WTC11 (cell line): ENCODE measurements around the gene CCDC88A. TPM values are rescaled to one million over a fixed set of nuclear protein-coding genes. Genes with fewer than 3 reads are reported as not detected.

Source experiments
- ATAC-seq: fragments of 200-7000 bp; cut with Tn5 transposase; 2 replicates; pipeline ENCODE4 v1.10.0; 2021; ENCODE audit warnings: mild to moderate bottlenecking, moderate library complexity
- CTCF ChIA-PET: fragments of 300-600 bp; sonication (Branson Sonifier 250); formaldehyde crosslinking; loops from one replicate; lab custom pipeline; 2021; ENCODE audit warnings: antibody characterized with exemption; lab: Charles Lee
- POLR2A ChIA-PET: fragments of 350-600 bp; sonication (Branson Sonifier 250); formaldehyde crosslinking; loops from one replicate; lab custom pipeline; 2021; ENCODE audit warnings: antibody characterized with exemption; lab: Charles Lee
- DNase-seq: peaks from one replicate; pipeline ENCODE4 v3.0.0; 2021; ENCODE audit warnings: low spot score
- H3K27ac Mint-ChIP-seq: 2 replicates; pipeline ENCODE4 v1.8.0; 2021; ENCODE audit warnings: mixed read lengths
- H3K27me3 Mint-ChIP-seq: 2 replicates; pipeline ENCODE4 v1.8.0; 2021; ENCODE audit warnings: low read depth, mild to moderate bottlenecking, moderate library complexity, mixed read lengths
- H3K36me3 Mint-ChIP-seq: 2 replicates; pipeline ENCODE4 v1.8.0; 2021; ENCODE audit warnings: mixed read lengths
- H3K4me1 Mint-ChIP-seq: 2 replicates; pipeline ENCODE4 v1.8.0; 2022; ENCODE audit warnings: mixed read lengths
- H3K4me3 Mint-ChIP-seq: 2 replicates; pipeline ENCODE4 v1.8.0; 2021; ENCODE audit warnings: mild to moderate bottlenecking, moderate library complexity, mixed read lengths
- H3K9me3 Mint-ChIP-seq: 2 replicates; pipeline ENCODE4 v1.8.0; 2021; ENCODE audit warnings: mixed read lengths
- IRF2 ChIP-seq: sonication (generic); formaldehyde crosslinking; IDR thresholded peaks from 2 replicates; pipeline ENCODE4 v1.8.0; 2022; ENCODE audit warnings: low read depth, missing genetic modification reagents, borderline replicate concordance
- JAZF1 ChIP-seq: fragments of 250-450 bp; sonication (Bioruptor Pico); IDR thresholded peaks from 2 replicates; pipeline ENCODE4 v1.9.0; 2021; ENCODE audit warnings: moderate library complexity, mild to moderate bottlenecking, inconsistent platforms
- KAT7 ChIP-seq: sonication (generic); formaldehyde crosslinking; IDR thresholded peaks from 2 replicates; pipeline ENCODE4 v1.8.1; 2023; ENCODE audit warnings: missing genetic modification reagents, mild to moderate bottlenecking, borderline replicate concordance
- NFE2L1 ChIP-seq: sonication (generic); formaldehyde crosslinking; IDR thresholded peaks from 2 replicates; pipeline ENCODE4 v1.8.1; 2023; ENCODE audit warnings: missing genetic modification reagents
- NFYB ChIP-seq: sonication (generic); formaldehyde crosslinking; conservative IDR thresholded peaks from 2 replicates; pipeline ENCODE4 v1.8.0; 2022; ENCODE audit warnings: low read depth, missing genetic modification reagents
- PRRX2 ChIP-seq: fragments of 250-450 bp; sonication (Bioruptor Pico); IDR thresholded peaks from 2 replicates; pipeline ENCODE4 v1.8.0; 2021; ENCODE audit warnings: mild to moderate bottlenecking
- RELA ChIP-seq: sonication (generic); formaldehyde crosslinking; IDR thresholded peaks from 2 replicates; pipeline ENCODE4 v1.8.1; 2022; ENCODE audit warnings: missing genetic modification reagents, mild to moderate bottlenecking, borderline replicate concordance
- TEAD4 ChIP-seq: sonication (generic); formaldehyde crosslinking; IDR thresholded peaks from 2 replicates; pipeline ENCODE4 v1.8.0; 2022; ENCODE audit warnings: mild to moderate bottlenecking, missing genetic modification reagents
- ZNF138 ChIP-seq: sonication (generic); formaldehyde crosslinking; conservative IDR thresholded peaks from 2 replicates; pipeline ENCODE4 v1.8.1; 2022; ENCODE audit warnings: mild to moderate bottlenecking, moderate library complexity, missing genetic modification reagents
- total RNA-seq: library from RNA; stranded (reverse); gene quantifications from 3 replicates; pipeline ENCODE4 v1.2.3, GENCODE V29; 2021
- TF ChIP-seq, protein P1 (sequence below): sonication (generic); formaldehyde crosslinking; IDR thresholded peaks from 2 replicates; pipeline ENCODE4 v1.8.0; 2022; ENCODE audit warnings: missing genetic modification reagents
- TF ChIP-seq, protein P2 (sequence below): fragments of 250-450 bp; sonication (Bioruptor Pico); IDR thresholded peaks from 2 replicates; pipeline ENCODE4 v1.9.0; 2021; ENCODE audit warnings: mild to moderate bottlenecking
- TF ChIP-seq, protein P3 (sequence below): sonication (generic); formaldehyde crosslinking; IDR thresholded peaks from 2 replicates; pipeline ENCODE4 v1.8.0; 2022; ENCODE audit warnings: mild to moderate bottlenecking, missing genetic modification reagents
- TF ChIP-seq, protein P4 (sequence below): sonication (generic); formaldehyde crosslinking; IDR thresholded peaks from 2 replicates; pipeline ENCODE4 v1.8.1; 2022; ENCODE audit warnings: mild to moderate bottlenecking, missing genetic modification reagents, moderate library complexity, borderline replicate concordance
- TF ChIP-seq, protein P5 (sequence below): fragments of 250-450 bp; sonication (Bioruptor Pico); IDR thresholded peaks from 2 replicates; pipeline ENCODE4 v1.9.0; 2021; ENCODE audit warnings: mild to moderate bottlenecking
- TF ChIP-seq, protein P6 (sequence below): fragments of 250-450 bp; sonication (Bioruptor Pico); IDR thresholded peaks from 2 replicates; pipeline ENCODE4 v1.9.0; 2021; ENCODE audit warnings: moderate library complexity, mild to moderate bottlenecking, inconsistent platforms, borderline replicate concordance
- TF ChIP-seq, protein P7 (sequence below): sonication (generic); formaldehyde crosslinking; IDR thresholded peaks from 2 replicates; pipeline ENCODE4 v1.8.0; 2022; ENCODE audit warnings: mild to moderate bottlenecking, missing genetic modification reagents
- TF ChIP-seq, protein P8 (sequence below): fragments of 200-600 bp; IDR thresholded peaks from 2 replicates; pipeline ENCODE4 v1.8.0; 2022; ENCODE audit warnings: antibody characterized with exemption

Gene CCDC88A
- total RNA-seq, 1 experiment from 2014 or later: 97.5 TPM

DNA sequence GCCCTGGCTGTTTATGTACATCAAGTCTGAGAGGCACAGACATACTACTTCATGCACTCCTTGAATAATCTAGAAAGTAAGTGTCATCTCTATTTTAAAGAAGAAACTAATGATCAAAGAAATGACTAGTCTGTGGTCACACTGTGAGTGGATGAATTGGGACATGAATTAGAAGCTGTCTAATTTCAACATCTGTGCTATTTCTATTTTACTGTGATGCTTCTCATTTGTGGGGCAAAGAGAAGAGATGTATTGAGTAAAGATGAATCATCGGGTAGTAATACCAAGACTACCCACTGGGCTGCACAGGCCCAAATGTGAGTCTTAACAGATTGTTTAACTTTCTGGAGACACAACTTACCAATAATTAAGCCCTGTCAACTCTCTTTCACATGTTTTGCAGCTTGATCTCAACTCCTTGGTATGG, 108.2 kb downstream of the CCDC88A start:
- CTCF ChIA-PET: interaction anchor here (2.0 kb wide), 1 partner anchor 120 kb away, joined by 5 read pairs; no protein-coding TSS in a partner anchor

More for the DNA sequence above, 108.2 kb downstream of the CCDC88A start:
- Mint-ChIP-seq H3K4me3 (no peak overlapping the region), H3K9me3 (no peaks in the 10 kb centered on the region), H3K27me3 (no peaks in the 10 kb centered on the region), H3K4me1 (no peaks in the 10 kb centered on the region), H3K36me3 (peaks cover 51% of the 10 kb centered on the region), H3K27ac (no peak overlapping the region)
- ATAC-seq (no peak), DNase-seq (no peak)
- TF ChIP-seq, protein P1, sequence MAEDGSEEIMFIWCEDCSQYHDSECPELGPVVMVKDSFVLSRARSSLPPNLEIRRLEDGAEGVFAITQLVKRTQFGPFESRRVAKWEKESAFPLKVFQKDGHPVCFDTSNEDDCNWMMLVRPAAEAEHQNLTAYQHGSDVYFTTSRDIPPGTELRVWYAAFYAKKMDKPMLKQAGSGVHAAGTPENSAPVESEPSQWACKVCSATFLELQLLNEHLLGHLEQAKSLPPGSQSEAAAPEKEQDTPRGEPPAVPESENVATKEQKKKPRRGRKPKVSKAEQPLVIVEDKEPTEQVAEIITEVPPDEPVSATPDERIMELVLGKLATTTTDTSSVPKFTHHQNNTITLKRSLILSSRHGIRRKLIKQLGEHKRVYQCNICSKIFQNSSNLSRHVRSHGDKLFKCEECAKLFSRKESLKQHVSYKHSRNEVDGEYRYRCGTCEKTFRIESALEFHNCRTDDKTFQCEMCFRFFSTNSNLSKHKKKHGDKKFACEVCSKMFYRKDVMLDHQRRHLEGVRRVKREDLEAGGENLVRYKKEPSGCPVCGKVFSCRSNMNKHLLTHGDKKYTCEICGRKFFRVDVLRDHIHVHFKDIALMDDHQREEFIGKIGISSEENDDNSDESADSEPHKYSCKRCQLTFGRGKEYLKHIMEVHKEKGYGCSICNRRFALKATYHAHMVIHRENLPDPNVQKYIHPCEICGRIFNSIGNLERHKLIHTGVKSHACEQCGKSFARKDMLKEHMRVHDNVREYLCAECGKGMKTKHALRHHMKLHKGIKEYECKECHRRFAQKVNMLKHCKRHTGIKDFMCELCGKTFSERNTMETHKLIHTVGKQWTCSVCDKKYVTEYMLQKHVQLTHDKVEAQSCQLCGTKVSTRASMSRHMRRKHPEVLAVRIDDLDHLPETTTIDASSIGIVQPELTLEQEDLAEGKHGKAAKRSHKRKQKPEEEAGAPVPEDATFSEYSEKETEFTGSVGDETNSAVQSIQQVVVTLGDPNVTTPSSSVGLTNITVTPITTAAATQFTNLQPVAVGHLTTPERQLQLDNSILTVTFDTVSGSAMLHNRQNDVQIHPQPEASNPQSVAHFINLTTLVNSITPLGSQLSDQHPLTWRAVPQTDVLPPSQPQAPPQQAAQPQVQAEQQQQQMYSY (CRISPR knock-in tag): no peak
- TF ChIP-seq, protein P2, sequence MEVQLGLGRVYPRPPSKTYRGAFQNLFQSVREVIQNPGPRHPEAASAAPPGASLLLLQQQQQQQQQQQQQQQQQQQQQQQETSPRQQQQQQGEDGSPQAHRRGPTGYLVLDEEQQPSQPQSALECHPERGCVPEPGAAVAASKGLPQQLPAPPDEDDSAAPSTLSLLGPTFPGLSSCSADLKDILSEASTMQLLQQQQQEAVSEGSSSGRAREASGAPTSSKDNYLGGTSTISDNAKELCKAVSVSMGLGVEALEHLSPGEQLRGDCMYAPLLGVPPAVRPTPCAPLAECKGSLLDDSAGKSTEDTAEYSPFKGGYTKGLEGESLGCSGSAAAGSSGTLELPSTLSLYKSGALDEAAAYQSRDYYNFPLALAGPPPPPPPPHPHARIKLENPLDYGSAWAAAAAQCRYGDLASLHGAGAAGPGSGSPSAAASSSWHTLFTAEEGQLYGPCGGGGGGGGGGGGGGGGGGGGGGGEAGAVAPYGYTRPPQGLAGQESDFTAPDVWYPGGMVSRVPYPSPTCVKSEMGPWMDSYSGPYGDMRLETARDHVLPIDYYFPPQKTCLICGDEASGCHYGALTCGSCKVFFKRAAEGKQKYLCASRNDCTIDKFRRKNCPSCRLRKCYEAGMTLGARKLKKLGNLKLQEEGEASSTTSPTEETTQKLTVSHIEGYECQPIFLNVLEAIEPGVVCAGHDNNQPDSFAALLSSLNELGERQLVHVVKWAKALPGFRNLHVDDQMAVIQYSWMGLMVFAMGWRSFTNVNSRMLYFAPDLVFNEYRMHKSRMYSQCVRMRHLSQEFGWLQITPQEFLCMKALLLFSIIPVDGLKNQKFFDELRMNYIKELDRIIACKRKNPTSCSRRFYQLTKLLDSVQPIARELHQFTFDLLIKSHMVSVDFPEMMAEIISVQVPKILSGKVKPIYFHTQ (CRISPR knock-in tag): no peak
- TF ChIP-seq JAZF1 (CRISPR knock-in tag): no peak
- TF ChIP-seq ZNF138 (CRISPR knock-in tag): no peak
- TF ChIP-seq, protein P3, sequence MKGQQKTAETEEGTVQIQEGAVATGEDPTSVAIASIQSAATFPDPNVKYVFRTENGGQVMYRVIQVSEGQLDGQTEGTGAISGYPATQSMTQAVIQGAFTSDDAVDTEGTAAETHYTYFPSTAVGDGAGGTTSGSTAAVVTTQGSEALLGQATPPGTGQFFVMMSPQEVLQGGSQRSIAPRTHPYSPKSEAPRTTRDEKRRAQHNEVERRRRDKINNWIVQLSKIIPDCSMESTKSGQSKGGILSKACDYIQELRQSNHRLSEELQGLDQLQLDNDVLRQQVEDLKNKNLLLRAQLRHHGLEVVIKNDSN: no peak
- no peak for TF ChIP-seq NFYB (CRISPR knock-in tag)
- no peak for TF ChIP-seq NFE2L1 (CRISPR knock-in tag)
- no peak for TF ChIP-seq RELA
- TF ChIP-seq, protein P4, sequence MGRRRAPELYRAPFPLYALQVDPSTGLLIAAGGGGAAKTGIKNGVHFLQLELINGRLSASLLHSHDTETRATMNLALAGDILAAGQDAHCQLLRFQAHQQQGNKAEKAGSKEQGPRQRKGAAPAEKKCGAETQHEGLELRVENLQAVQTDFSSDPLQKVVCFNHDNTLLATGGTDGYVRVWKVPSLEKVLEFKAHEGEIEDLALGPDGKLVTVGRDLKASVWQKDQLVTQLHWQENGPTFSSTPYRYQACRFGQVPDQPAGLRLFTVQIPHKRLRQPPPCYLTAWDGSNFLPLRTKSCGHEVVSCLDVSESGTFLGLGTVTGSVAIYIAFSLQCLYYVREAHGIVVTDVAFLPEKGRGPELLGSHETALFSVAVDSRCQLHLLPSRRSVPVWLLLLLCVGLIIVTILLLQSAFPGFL (CRISPR knock-in tag): no peak
- TF ChIP-seq KAT7 (CRISPR knock-in tag): no peak
- TF ChIP-seq, protein P5, sequence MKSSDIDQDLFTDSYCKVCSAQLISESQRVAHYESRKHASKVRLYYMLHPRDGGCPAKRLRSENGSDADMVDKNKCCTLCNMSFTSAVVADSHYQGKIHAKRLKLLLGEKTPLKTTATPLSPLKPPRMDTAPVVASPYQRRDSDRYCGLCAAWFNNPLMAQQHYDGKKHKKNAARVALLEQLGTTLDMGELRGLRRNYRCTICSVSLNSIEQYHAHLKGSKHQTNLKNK (CRISPR knock-in tag): no peak
- TF ChIP-seq, protein P6, sequence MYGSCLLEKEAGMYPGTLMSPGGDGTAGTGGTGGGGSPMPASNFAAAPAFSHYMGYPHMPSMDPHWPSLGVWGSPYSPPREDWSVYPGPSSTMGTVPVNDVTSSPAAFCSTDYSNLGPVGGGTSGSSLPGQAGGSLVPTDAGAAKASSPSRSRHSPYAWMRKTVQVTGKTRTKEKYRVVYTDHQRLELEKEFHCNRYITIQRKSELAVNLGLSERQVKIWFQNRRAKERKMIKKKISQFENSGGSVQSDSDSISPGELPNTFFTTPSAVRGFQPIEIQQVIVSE (CRISPR knock-in tag): no peak
- TF ChIP-seq, protein P7, sequence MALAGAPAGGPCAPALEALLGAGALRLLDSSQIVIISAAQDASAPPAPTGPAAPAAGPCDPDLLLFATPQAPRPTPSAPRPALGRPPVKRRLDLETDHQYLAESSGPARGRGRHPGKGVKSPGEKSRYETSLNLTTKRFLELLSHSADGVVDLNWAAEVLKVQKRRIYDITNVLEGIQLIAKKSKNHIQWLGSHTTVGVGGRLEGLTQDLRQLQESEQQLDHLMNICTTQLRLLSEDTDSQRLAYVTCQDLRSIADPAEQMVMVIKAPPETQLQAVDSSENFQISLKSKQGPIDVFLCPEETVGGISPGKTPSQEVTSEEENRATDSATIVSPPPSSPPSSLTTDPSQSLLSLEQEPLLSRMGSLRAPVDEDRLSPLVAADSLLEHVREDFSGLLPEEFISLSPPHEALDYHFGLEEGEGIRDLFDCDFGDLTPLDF (CRISPR knock-in tag): no peak
- no peak for TF ChIP-seq IRF2
- TF ChIP-seq PRRX2 (CRISPR knock-in tag): no peak
- TF ChIP-seq, protein P8, sequence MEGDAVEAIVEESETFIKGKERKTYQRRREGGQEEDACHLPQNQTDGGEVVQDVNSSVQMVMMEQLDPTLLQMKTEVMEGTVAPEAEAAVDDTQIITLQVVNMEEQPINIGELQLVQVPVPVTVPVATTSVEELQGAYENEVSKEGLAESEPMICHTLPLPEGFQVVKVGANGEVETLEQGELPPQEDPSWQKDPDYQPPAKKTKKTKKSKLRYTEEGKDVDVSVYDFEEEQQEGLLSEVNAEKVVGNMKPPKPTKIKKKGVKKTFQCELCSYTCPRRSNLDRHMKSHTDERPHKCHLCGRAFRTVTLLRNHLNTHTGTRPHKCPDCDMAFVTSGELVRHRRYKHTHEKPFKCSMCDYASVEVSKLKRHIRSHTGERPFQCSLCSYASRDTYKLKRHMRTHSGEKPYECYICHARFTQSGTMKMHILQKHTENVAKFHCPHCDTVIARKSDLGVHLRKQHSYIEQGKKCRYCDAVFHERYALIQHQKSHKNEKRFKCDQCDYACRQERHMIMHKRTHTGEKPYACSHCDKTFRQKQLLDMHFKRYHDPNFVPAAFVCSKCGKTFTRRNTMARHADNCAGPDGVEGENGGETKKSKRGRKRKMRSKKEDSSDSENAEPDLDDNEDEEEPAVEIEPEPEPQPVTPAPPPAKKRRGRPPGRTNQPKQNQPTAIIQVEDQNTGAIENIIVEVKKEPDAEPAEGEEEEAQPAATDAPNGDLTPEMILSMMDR: no peak
- no peak for TF ChIP-seq TEAD4 (CRISPR knock-in tag)
- POLR2A ChIA-PET: no interaction called here
